ENCODE data around the gene DNLZ.

DNA sequence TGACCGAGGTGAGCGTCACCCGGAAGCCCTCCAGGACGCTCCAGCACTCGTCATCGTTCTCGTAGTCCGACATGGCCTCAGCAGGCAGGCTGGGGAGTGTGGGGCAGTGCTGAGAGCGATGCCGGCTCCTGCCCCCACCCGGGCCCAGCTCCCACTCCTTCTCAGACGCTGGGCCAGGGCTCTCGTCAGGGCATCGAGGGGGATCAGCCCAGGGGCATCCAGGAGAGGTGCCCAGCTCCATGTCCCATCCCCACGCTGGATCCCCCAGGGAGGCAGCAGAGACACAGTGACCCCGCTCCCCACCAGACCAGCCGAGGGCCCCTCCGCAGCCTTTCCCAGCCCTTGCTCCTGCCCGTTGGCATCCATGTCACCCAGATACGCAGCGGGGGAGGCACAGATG lies 8.5 kb upstream of the DNLZ start:
- TF ChIP-seq, protein P1, sequence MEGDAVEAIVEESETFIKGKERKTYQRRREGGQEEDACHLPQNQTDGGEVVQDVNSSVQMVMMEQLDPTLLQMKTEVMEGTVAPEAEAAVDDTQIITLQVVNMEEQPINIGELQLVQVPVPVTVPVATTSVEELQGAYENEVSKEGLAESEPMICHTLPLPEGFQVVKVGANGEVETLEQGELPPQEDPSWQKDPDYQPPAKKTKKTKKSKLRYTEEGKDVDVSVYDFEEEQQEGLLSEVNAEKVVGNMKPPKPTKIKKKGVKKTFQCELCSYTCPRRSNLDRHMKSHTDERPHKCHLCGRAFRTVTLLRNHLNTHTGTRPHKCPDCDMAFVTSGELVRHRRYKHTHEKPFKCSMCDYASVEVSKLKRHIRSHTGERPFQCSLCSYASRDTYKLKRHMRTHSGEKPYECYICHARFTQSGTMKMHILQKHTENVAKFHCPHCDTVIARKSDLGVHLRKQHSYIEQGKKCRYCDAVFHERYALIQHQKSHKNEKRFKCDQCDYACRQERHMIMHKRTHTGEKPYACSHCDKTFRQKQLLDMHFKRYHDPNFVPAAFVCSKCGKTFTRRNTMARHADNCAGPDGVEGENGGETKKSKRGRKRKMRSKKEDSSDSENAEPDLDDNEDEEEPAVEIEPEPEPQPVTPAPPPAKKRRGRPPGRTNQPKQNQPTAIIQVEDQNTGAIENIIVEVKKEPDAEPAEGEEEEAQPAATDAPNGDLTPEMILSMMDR (conservative IDR thresholded peaks at IDR 0.05; ENCODE audit: low read depth, low read length): no peak
- TF ChIP-seq MXI1 (IDR thresholded peaks at IDR 0.05; ENCODE audit: borderline replicate concordance, low read depth, low read length): no peak
- no peak for TF ChIP-seq MAZ (IDR thresholded peaks at IDR 0.05; ENCODE audit: borderline replicate concordance, low read depth, low read length)
- no peak for TF ChIP-seq POLR2A (IDR thresholded peaks at IDR 0.05; ENCODE audit: low read depth, low read length)
- no peak for TF ChIP-seq RAD21 (IDR thresholded peaks at IDR 0.05; ENCODE audit: low read length)
- TF ChIP-seq MAFK (IDR thresholded peaks at IDR 0.05; ENCODE audit: low read depth, low read length): no peak
